AG08395 (cell line): ENCODE measurements around the gene AXIN1.

Experiments used
- DNase-seq: peaks from one replicate; pipeline ENCODE4 v3.0.0; 2012; ENCODE audit warnings: mixed read lengths, low spot score

The AXIN1 gene

GRCh38 chr16:331181-331814 lies 21.2 kb downstream of the AXIN1 start:
- peak; percentile 67 for DNase-seq

GRCh38 chr16:330741-331140 lies 21.8 kb downstream of the AXIN1 start:
- no peak for DNase-seq

DNA sequence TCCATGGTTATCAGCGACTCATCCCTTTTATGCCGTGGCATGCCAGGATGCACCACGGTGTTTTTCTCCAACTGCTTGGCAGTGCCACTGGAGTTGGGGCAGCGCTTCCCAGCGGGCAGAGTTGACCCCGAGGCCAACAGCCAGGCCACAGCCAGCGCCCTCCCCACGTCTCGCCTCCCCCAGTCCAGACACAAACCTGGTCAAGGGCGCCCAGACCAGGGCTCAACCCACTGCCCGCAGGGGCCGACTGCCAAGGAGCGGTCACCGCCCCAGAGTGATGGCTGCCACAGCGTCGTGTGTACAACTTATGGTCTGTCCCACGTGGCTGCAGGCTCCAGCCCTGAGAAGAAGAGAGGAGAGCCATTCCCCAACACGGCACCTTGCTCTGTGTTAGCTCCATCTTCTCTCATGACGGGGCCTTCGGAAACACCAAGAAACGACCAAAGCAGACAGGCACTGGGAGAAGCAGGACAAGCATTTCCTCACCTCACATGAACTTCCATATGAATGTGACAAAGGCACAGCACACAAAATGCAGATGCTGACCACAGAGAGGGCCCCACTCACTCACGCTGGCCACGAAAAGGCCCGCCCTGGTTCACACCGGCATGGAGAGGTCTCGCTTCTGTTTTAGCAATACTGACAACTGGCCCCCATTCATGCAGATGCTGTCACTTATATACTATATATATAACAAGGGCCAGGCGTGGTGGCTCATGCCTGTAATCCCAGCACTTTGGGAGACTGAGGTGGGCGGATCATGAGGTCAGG lies 27.0 kb downstream of the AXIN1 start:
- DNase-seq: no peak

DNA sequence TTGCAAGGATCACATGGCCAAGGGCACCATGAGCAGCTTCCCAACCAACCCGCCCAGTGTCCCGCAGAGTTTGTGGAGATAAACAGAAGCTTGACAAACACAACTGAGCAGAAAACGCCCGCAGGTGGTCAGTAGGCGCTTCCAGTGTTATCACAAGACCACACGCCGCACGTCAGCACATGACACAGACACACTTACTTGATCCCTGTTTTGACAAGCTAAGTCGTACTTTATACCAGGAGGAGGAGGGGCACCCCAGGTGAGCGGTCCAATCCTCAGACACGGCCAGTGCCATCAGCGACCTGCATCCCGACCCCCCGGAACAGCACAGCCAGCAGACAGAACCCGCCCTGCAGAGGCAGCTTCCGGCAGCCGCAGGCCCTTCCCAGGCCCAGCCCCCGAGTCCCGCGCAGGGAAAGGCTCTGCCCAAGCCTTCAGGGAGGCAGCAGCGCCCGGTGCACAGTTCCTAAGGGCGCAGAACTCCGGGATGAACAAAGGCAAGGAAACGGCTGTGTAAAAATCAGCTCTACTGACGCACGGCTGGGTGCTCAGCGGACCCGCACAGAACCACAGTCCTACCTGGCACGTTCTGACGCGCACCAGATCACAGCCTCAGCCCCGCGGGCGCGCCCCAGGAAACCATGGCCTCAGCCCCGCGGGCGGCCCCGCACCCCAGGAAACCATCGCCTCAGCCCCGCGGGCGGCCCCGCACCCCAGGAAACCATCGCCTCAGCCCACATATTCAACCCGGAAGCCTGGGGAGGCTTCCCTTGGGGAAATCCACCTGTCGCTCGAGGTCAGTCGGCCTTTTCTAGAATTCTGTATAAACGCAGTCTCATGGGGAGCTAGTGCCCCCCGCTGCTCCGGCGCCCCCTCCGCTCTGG lies 27.8 kb downstream of the AXIN1 start:
- no peak for DNase-seq

GRCh38 chr16:324201-324450 lies 28.4 kb downstream of the AXIN1 start:
- DNase-seq: no peak

DNA sequence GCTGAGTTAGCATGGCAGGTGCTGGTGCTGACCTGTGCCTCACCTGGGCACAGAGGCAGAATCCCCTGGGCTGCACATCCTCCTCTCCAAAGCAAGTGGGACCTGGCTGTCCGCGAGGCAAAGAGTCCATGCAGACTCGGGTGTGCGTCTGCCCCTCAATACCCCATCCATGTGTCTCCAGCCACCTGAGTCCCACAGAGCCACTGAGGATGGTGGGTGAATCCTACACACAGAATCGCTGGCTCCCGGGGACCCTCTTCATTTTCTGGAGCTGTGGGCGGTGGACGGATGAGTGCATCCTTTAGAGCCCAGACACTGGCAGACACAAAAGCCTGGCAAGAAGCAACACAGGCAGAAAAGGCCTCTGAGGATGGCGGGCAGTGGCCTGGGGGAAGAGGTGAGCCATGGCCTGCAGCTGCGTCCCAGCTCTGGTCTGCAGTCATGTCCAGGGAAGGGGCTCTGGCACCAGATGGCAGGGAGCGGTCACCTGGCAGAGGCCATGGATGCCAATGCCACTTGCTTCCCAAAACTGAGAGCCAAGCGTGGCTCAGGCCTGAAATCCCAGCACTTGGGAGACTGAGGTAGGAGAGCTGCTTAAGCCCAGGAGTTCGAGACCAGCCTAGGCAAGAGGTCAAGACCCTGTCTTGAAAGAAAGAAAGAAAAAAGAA lies 29.9 kb downstream of the AXIN1 start:
- DNase-seq: no peak

DNA sequence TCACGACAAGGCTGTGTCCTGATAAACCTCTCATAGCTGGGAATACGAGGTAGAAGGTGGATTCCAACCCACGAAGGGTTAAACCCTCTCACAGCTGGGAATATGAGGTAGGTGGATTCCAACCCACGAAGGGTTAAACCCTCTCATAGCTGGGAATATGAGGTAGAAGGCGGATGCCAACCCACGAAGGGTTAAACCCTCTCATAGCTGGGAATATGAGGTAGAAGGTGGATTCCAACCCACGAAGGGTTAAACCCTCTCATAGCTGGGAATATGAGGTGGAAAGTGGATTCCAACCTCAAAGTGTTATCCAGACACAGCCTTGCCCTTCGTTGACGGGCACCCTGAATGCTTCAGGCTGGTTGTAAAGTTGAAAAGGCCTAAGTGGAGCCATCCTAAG lies 31.0 kb downstream of the AXIN1 start:
- DNase-seq: no peak

- no peak for DNase-seq
Observed at GRCh38 chr16:320206-320605, 32.3 kb downstream of the AXIN1 start.

- no peak for DNase-seq
Observed at GRCh38 chr16:318628-319027, 33.9 kb downstream of the AXIN1 start.

DNA sequence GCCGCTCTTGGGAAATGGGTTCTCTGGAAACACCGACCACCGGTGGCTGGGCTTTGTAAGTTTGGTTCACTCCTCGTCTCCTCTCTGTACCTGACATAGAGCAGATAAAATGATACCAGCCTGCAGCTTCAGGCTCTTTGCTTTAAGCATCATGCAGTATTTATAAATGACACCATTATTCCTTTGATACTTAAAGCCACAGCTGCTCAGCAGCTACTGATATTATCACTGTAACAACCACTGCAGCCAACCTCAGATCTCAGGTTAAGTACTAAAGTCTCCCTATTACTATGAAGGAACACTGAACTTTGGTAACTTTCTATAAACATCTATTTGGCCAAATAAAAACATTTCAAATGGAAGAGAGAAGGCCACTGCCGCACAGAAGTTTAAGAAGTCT lies 34.9 kb downstream of the AXIN1 start:
- no peak for DNase-seq

- no peak for DNase-seq
Observed at GRCh38 chr16:316741-317464, 35.6 kb downstream of the AXIN1 start.

GRCh38 chr16:314795-315299 lies 37.7 kb downstream of the AXIN1 start:
- DNase-seq: no peak

- no peak for DNase-seq
Observed at GRCh38 chr16:314351-314750, 38.2 kb downstream of the AXIN1 start.

DNA sequence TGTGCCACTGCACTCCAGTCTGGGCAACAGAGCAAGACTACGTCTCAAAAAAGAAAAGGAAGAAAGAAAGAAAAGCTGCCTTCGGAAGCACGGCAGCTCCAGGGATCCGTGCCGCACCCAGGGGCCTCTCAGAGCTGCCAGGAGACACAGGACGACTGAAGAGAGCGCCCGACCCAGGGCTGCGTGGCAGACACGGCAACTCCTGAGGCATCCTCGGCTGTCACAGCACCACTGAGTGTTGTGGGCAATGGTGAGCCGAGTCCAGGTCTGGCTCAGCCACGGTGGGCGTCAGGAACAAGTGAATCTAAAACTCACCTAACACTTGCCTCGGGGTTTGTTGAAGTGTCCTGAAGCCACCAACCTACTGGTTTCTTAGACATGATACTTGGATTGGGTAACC lies 40.8 kb downstream of the AXIN1 start:
- no peak for DNase-seq

DNA sequence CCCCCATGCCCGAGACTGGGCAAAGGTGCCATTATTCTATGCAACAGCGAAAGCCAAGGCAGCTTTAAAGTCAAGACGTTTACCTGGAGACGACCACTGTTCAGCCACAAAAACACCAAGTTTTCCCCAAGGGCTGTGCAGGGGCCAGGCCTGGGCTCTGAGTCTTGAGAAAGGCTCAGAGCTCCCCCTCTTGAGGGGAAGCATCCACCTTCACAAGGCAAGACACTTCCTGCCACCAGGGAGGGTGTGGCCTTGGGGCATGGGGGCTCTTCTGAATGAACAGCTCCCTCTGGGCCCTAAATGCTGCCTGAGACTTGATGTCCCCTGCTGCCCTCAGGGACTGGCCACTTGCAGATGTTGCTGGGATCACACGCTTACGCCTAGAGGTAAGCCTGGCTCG lies 43.0 kb downstream of the AXIN1 start:
- DNase-seq: no peak

DNA sequence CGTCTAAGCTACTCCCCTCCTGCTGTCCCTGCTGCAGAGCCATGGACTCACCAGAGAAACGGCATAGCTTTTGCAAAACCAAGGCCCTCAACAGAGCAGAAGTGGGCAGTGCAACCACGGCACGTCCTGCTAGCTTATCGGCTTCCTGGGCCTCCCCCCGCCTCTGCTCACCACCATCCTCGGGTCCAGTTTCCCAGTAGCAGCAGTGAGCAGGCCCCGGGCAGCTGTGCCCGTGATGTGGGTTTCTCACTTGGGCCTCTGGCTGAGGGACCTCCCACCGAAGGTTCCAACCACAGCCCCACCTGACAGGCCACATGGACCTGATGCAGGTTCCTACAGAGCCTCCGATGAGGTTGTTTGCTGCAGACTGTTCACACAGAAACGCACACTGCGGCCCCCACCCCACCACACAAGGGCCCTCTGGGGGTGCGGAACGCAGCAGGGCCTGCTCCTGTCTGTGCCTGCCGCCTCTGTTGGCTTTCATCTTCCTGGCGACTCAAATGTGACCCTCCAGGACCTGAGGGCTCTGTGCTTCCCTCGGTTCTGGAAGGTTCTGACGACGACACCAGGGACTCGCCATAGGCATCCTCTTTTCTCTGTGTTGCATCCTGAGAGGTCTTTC lies 44.7 kb downstream of the AXIN1 start:
- no peak for DNase-seq

DNA sequence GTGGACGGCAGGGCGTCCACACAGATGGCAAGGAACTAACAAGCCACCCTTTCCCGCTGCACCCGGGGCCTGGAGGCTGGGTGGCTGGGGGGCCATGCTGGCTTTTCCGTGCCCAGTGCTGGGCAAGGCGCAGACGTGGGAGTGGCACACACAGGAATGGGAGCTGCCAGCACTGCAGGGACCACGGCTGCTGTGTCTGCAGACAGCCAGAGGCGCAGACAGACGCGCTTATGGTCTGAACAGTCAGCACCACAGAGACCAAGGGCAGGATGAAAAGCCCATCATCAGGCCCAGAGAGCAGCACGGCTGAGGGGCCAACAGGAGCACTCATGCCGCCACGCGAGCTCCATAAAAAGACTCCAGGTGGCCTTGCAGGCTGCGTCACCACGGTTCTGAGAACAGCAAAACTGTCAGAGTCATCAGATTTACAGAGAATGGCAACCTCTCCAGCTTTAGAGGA lies 45.6 kb downstream of the AXIN1 start:
- DNase-seq: no peak

DNA sequence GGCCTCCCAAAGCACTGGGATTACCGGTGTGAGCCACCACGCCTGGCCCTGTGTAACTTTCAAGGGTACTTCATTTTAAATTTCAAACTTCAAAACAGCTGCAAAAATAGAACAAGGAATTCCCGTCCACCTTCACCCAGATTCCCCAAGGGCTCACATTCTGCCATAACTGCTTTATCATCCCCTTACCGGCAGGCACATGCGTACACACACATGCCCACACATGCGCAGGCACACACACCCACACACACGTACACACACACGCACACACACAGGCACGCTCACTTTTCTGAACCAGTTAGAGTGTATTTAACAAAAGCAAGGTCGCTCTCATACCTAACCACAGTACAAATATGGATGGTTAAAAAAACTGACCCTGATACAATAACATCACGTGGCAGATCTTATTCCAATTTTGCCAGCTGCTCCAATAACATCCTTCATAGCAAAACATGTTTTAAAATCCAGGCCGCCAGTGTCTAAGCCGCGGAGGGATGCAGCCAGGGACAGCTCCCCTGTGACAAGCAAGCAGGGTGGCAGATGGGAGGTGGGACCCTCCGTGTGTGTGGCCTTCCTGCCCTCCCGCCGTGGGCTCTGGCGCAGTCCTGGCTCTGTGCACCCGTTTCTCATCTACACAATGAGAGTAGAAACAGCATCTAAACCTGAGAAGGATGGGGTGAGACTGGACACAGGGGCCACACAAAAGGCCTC lies 46.5 kb downstream of the AXIN1 start:
- no peak for DNase-seq

- no peak for DNase-seq
Observed at GRCh38 chr16:303760-304505, 48.6 kb downstream of the AXIN1 start.

- DNase-seq: no peak
Observed at GRCh38 chr16:301950-302349, 50.6 kb downstream of the AXIN1 start.
